GM20000 (cell line): Measurements from ENCODE around the gene SYT3.
A peak's percentile ranks its signal among the peaks of the same experiment; 100 is the strongest.
"Not testable (repeated sequence)": the region's sequence is repeated elsewhere in the genome, so short reads cannot be mapped to it uniquely, and the experiment has no call there.

Experiments used
- DNase-seq: peaks from one replicate; pipeline ENCODE4 v3.0.0; 2012; ENCODE audit warnings: low spot score
- CTCF ChIP-seq: IDR thresholded peaks from 2 replicates; pipeline ENCODE4 v1.5.1; 2012; ENCODE audit warnings: mild to moderate bottlenecking, control low read depth; ENCODE audit errors: extremely low read depth, missing control alignments

SYT3 gene

GRCh38 chr19:50624949-50625600, 14.6 kb downstream of the SYT3 start:
- DNase-seq, result no peak
- TF ChIP-seq CTCF, result no peak

GRCh38 chr19:50620394-50620906, 19.2 kb downstream of the SYT3 start:
- DNase-seq, result not testable (repeated sequence)

- DNase-seq, result not testable (repeated sequence)
These were observed 20.5 kb downstream of the SYT3 start for GRCh38 chr19:50619184-50619583.

- not testable (repeated sequence) for DNase-seq
These were observed 21.3 kb downstream of the SYT3 start for GRCh38 chr19:50618379-50618778.

- not testable (repeated sequence) for DNase-seq
These were observed 26.9 kb downstream of the SYT3 start for GRCh38 chr19:50612504-50613404.

GRCh38 chr19:50607874-50608785, 31.6 kb downstream of the SYT3 start:
- peak; percentile 47 for TF ChIP-seq CTCF
- peak; percentile 88 for DNase-seq

GRCh38 chr19:50607388-50607787, 32.3 kb downstream of the SYT3 start:
- TF ChIP-seq CTCF, result no peak
- peak; percentile 23 for DNase-seq

- DNase-seq, result peak; percentile 17
These were observed 33.4 kb downstream of the SYT3 start for GRCh38 chr19:50606059-50606836.

- not testable (repeated sequence) for DNase-seq
These were observed 35.2 kb downstream of the SYT3 start for GRCh38 chr19:50604264-50605073.
